Activated CD8-positive, alpha-beta memory T cell treated with anti-CD3 and anti-CD28 coated beads, Interleukin-2, amount 50 U/mL, for 1 hour (primary cell): Measurements from ENCODE around the gene PTPRG.
"Not testable (repeated sequence)": the region's sequence is repeated elsewhere in the genome, so short reads cannot be mapped to it uniquely, and the experiment has no call there.

Experiments used
- DNase-seq: peaks from one replicate; pipeline ENCODE4 v3.0.0-alpha.2; 2020; ENCODE audit errors: extremely low read depth

The PTPRG gene

GRCh38 chr3:62007036-62007435 lies 445.7 kb downstream of the PTPRG start:
- no peak for DNase-seq

- DNase-seq: no peak
Measured at GRCh38 chr3:62010989-62011388, 449.6 kb downstream of the PTPRG start.

- DNase-seq: no peak
Measured at GRCh38 chr3:62011666-62012065, 450.3 kb downstream of the PTPRG start.

GRCh38 chr3:62013951-62014350 lies 452.6 kb downstream of the PTPRG start:
- DNase-seq: no peak

GRCh38 chr3:62015111-62015510 lies 453.7 kb downstream of the PTPRG start:
- DNase-seq: no peak

GRCh38 chr3:62019906-62020305 lies 458.5 kb downstream of the PTPRG start:
- DNase-seq: no peak

- no peak for DNase-seq
Measured at GRCh38 chr3:62020706-62021105, 459.3 kb downstream of the PTPRG start.

GRCh38 chr3:62022312-62022711 lies 460.9 kb downstream of the PTPRG start:
- no peak for DNase-seq

- no peak for DNase-seq
Measured at GRCh38 chr3:62024882-62025281, 463.5 kb downstream of the PTPRG start.

- no peak for DNase-seq
Measured at GRCh38 chr3:62025913-62026312, 464.5 kb downstream of the PTPRG start.

- no peak for DNase-seq
Measured at GRCh38 chr3:62027241-62027640, 465.9 kb downstream of the PTPRG start.

GRCh38 chr3:62027796-62028195 lies 466.4 kb downstream of the PTPRG start:
- no peak for DNase-seq

GRCh38 chr3:62028236-62028635 lies 466.9 kb downstream of the PTPRG start:
- no peak for DNase-seq

- DNase-seq: no peak
Measured at GRCh38 chr3:62032738-62033137, 471.4 kb downstream of the PTPRG start.

GRCh38 chr3:62035402-62036057 lies 474.2 kb downstream of the PTPRG start:
- DNase-seq: no peak

GRCh38 chr3:62036726-62037125 lies 475.4 kb downstream of the PTPRG start:
- DNase-seq: no peak

GRCh38 chr3:62038798-62039197 lies 477.4 kb downstream of the PTPRG start:
- not testable (repeated sequence) for DNase-seq

GRCh38 chr3:62039586-62039985 lies 478.2 kb downstream of the PTPRG start:
- no peak for DNase-seq

GRCh38 chr3:62041681-62042080 lies 480.3 kb downstream of the PTPRG start:
- no peak for DNase-seq

GRCh38 chr3:62044874-62045411 lies 483.6 kb downstream of the PTPRG start:
- DNase-seq: no peak

GRCh38 chr3:62046326-62046725 lies 485.0 kb downstream of the PTPRG start:
- no peak for DNase-seq

GRCh38 chr3:62048577-62048976 lies 487.2 kb downstream of the PTPRG start:
- no peak for DNase-seq

GRCh38 chr3:62049033-62049432 lies 487.7 kb downstream of the PTPRG start:
- DNase-seq: no peak

GRCh38 chr3:62051506-62051905 lies 490.1 kb downstream of the PTPRG start:
- no peak for DNase-seq
